Loucy (cell line): ENCODE data around the gene KDELR3.

ENCODE experiments used
- CTCF ChIP-seq: fragments of 200-600 bp; sonication (generic); conservative IDR thresholded peaks from 2 replicates; pipeline ENCODE4 v1.5.1; 2014; ENCODE audit warnings: mild to moderate bottlenecking, antibody characterized with exemption, low read length
- EZH2phosphoT487 ChIP-seq: fragments of 200-600 bp; IDR thresholded peaks from 2 replicates; pipeline ENCODE4 v1.6.1; 2018; ENCODE audit warnings: antibody characterized with exemption, mild to moderate bottlenecking, moderate library complexity, borderline replicate concordance

GRCh38 chr22:38428714-38429113 is 39.2 kb upstream of the KDELR3 start:
- TF ChIP-seq CTCF (no peak), EZH2phosphoT487 (no peak)
